ENCODE data around the gene ZNF189.

DNA sequence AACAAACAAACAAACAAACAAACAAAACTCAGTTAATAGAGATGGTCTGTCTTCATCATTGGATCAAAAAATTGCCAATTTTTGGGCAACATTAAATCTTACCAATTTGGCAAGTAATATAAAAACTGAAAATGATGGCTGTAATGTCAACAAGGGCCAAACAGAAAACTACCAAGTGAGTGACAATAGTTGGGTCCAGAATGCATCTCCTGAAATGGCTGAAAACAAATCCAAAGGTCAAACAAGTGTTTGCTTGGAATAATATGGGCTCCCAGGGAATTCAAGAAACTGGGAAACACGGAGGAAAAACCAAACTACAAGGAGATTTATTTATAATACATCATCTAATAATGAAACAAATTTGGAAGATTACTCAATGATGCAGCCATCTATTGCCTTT, 39.0 kb upstream of the ZNF189 start:
- TF ChIP-seq CTCF (conservative IDR thresholded peaks at IDR 0.05) = no peak
- no peak for TF ChIP-seq ZFX (IDR thresholded peaks at IDR 0.05)
